NCI-H1436 (cell line): Measurements from ENCODE around the gene CYP17A1.
A peak's percentile ranks its signal among the peaks of the same experiment; 100 is the strongest.
"Not testable (repeated sequence)": the region's sequence is repeated elsewhere in the genome, so short reads cannot be mapped to it uniquely, and the experiment has no call there.

Experiments used
- DNase-seq: peaks from one replicate; lab custom pipeline; 2025; lab: John Stamatoyannopoulos, UW

Gene CYP17A1, protein sequence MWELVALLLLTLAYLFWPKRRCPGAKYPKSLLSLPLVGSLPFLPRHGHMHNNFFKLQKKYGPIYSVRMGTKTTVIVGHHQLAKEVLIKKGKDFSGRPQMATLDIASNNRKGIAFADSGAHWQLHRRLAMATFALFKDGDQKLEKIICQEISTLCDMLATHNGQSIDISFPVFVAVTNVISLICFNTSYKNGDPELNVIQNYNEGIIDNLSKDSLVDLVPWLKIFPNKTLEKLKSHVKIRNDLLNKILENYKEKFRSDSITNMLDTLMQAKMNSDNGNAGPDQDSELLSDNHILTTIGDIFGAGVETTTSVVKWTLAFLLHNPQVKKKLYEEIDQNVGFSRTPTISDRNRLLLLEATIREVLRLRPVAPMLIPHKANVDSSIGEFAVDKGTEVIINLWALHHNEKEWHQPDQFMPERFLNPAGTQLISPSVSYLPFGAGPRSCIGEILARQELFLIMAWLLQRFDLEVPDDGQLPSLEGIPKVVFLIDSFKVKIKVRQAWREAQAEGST

DNA sequence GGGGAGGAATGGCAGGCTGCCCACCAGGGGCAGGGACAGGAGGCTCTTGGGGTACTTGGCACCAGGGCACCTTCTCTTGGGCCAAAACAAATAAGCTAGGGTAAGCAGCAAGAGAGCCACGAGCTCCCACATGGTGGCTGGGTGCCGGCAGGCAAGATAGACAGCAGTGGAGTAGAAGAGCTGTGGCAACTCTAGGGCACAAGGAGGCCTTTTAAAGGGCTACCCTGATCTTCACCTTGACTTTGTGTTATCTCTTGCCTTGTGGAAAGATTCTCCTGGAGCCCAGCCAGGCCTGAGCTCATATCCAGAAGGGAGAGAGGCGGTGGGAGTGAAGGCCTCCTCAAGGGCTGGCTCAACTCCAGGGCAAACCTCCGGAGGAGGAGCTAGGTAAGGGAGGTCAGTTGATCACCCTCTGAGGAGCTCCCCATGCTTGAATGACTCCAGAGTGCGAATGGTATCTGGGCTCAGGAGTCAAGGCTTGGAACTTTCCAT is at the start of gene CYP17A1:
TSS of gene CYP17A1 (minus strand) at position 184 of the 492 bp plus-strand sequence. CDS start at position 132, 52 bp downstream.
- DNase-seq: no peak

DNA sequence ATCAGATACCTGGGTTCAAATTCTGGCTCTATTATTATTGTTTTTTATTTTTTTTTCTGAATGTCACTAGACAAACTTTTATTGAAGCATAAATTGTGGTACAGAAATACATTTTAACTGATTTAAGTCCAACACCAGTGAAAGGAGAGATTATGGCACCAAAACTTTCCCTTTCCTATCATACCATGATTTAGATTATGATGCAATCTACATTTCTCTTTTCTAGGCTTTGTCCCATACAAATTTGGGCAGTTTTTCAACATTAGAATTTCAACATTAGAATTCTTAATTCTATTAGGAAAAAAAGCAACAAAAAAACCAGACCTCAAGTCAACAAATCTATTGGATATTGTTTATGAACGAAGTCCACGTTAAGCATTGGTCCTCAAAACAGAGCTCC is 43.0 kb upstream of the CYP17A1 start:
- DNase-seq: no peak

DNA sequence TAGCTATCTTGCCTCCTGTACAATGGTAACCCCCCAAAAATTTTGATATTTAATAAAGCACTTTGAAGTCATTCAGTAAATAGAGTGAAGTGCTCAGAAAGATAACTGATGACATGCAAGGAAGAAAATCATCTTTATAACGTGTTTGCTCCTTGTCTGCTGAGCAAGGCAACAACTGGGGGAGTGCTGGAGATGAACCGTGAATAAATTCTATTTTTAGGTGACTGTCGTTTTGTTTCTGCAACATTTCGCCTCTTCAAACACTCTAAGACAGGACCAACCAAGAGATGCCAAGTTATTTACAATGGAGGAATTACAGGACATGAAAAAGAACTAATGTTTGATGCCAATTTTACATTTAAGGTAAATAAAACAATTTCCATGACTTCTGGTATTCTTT is 41.4 kb upstream of the CYP17A1 start:
- DNase-seq: no peak

DNA sequence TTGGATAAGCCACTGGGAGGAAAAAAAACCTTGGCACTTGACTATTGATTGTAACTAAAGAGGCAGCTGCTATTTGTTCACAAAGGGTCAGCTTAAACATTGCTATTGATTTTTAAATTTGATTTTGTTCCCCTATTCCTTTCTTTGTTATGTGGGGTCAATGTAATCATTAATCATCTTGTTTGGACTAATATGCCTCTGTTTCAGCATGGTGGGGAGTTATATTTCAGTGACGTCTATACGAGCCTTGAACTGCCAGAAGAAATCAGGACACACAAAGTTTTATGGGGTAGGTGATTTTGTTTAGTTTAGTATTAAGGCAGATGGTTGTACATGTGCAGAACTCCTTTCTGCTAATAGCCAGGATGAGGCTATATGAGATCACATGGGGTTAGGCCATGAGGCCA is 39.5 kb upstream of the CYP17A1 start:
- no peak for DNase-seq

DNA sequence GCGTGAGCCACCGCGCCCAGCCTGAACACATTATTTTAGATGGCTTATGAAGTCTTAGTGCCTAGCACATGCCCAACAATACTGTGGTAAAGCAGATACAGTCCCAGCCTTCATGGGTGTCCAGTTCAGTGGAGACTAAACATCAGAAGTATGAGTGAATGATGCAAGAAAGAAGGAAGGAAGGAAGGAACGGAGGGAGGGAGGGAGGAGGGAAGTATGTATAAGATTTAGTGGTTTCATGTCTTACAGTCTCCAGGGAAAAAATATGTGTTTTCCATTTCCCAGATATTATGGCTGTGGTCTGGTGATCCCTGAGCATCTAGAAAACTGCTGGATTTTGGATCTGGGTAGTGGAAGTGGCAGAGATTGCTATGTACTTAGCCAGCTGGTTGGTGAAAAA is 35.0 kb upstream of the CYP17A1 start:
- DNase-seq: no peak

DNA sequence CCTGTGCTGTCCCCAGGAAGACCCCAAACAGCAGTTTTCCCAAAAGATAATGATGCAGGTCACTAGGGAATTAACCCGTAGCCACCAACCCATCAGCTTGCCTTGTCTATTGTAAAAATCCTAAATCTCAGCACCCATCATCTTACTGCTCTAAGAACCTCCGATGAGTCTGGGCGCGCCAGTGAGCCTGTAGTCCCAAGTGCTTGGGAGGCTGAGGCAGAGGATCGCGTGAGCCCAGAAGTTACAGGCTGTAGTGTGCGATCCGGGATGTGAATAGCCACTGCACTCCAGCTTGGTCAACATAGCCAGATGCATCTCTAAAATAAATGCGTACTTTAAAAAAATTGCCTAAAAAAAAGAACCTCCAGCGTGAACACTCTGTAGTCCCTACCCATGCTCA is 33.0 kb upstream of the CYP17A1 start:
- DNase-seq: no peak

DNA sequence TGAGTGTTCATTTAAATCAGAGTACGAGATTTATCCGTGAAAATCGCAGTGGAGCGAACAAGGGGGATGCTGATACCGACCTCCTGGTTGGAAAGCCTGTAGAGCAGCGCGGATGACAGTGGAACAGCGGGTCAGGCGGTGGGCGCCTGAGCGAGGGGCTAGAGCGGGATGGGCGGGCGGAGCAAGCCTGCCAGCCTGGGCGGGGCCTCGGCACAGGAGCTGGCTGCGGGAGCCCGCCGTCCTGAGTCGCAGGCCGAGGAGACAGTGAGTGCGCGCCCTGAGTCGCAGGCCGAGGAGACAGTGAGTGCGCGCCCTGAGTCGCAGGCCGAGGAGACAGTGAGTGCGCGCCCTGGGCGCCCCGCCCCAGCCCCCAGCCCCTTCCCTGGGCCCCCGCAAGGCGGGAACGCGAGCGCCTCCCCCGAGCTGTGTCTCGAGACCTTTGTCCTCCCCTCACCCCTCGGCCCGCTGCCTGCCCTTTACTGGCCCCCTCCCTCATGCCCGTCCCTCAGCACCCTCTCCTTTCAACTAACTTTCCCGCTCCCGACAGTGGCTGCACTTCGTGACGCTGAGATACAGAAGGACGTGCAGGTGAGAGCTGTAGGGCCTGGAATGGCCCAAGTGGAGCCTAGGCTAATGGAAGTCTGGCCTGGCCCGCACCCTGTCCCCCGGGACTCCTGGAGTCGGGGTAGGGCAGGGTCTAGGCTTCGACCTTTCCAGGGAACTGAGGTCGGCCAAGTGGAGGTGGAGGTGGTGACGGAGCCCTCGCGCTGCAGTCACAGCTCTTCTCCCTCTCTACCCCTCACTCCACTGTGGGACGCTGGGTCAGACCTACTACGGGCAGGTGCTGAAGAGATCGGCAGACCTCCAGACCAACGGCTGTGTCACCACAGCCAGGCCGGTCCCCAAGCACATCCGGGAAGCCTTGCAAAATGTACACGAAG is 32.3 kb upstream of the CYP17A1 start, which contains the start of gene AS3MT:
TSS of gene AS3MT (plus strand) at position 213 of the 941 bp plus-strand sequence. CDS start at position 336, 123 bp downstream.
- DNase-seq: peak; percentile 23

DNA sequence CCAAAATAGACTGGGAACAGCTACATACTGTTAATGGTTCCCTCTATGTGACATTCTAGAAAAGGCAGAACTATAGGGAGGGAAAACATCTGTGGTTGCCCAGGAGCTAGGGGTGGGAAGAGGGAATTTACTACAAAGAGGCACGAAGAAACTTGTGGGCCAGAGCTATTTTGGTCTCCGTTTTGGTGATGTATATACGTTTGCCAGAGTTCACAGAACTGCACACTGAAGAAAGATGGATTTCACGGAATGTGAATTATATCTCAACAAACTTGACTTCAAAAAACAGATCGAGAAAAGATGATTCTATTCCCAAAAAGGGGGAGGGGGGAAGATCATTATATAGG is 31.7 kb upstream of the CYP17A1 start:
- no peak for DNase-seq

DNA sequence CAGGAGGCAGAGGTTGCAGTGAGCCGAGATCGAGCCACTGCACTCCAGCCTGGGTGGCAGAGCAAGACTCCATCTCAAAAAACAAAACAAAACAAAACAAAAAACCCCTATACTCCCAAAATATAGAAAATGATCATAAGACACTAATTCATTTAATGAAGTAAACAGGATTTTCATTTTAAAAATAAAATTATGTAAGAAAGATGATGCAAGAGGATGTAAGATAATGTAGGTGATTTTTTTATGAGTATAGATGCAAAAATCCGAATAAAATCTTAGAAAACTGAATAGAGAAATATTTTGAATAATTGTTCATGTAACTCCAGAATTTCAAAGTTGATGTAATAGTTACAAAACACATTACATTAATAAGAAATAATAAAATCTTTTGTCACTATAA is 28.4 kb upstream of the CYP17A1 start:
- DNase-seq: no peak

DNA sequence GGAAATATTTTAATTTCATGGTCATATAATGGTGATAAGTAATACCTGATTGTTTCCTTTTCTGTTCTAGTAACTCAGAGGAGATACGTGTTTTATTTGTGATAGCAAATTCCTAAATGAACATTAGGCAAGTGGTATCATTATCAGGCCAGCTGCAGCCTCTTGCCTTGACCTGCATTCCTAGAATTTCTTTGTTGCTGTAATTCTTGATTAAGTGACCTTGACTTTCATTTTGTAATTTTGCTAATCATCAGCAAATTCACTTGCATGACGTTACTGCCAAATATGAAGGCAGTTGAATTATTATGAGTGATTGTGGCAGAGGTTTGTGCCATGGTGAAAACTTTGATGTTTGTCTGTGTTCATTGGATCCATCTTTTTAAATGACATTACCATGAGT is 26.4 kb upstream of the CYP17A1 start:
- DNase-seq: no peak

DNA sequence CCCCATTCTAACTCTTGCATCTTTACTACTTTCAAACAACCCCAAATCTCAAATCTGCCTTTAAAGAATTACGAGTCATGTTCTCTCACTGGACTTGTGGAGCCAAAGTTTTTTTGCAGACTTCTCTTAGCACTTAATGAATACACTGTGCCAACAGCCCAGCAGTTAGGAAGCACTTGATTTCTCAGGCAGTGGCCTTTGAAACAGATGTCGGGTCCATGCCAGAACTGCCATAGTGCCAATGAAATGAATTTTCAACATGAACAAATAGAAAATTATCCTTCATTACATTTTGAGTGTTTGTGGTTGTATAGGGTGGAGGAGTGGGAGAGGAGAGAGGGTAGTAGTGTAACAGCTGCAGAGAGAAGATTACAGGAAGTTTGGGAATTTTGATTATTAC is 22.7 kb upstream of the CYP17A1 start:
- no peak for DNase-seq

DNA sequence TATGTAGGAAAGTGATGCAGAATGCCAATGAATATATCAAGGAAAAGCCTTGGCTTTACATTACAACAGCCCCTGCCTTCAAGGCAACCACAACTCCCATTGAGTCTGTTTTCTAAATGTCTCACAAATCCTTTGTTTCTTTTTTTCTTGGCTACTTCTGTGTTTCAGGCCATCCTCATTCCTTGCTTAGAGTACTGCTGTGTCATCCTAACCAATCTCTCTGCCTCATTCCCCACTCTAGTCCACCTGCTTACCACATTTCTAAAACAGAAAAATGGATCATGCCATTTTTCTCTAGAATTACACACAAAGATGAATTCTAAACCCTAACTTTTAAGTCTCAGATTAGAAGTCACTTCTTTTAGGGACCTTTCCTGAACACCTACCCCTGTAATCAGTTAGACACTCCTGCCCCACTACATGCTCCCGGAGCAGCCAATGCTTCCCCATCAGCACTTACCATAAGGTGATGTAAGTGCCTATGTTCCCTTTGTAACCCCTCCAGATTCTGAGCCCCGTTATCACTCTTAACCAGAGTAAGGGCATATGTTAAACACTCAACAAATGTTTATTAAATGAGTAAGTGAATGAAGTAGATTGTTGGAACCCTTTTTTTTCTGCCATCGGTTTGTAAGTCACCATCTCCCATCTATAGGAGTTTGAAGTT is 19.7 kb upstream of the CYP17A1 start:
- no peak for DNase-seq

DNA sequence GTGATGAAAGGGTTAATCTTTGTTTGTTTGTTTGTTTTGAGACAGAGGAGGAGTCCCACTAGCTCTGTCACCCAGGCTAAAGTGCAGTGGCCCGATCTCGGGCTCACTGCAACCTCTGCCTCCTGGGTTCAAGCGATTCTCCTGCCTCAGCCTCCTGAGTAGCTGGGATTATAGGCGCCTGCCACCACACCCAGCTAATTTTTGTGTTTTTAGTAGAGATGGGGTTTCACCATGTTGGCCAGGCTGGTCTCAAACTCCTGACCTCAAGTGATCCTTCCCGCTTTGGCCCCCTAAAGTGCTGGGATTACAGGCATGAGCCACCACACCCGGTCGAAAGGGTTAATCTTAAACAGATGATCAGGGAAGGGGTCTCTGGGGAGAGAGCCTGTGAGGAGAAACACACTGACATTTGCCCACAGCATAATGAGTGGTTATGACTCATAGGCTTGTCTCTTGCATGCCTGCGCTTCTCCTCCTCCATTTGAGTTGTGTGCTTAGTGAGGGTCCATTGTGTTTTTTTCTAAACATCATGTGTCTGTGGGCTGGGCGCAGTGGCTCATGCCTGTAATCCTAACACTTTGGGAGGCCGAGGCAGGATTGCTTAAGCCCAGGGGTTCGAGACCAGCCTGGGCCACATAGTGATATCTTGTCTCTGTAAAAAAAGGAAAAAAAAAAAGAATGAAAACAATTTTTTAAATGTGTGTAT is 18.7 kb upstream of the CYP17A1 start:
- peak; percentile 43 for DNase-seq

DNA sequence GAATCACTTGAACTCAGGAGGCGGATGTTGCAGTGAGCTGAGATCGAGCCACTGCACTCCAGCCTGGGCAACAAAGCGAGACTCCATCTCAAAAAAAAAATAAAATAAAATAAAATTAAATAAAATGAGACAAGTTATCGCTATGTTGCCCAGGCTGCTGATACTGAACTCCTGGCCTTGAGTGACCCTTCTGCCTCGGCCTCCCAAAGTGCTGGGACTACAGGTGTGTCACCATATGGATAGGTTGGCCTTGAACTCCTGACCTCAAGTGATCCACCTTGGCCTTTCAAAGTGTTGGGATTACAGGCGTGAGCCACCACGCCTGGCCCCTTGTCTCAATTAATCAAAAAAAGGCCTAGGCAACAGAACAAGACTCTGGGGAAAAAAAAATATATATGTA is 16.0 kb upstream of the CYP17A1 start:
- not testable (repeated sequence) for DNase-seq

DNA sequence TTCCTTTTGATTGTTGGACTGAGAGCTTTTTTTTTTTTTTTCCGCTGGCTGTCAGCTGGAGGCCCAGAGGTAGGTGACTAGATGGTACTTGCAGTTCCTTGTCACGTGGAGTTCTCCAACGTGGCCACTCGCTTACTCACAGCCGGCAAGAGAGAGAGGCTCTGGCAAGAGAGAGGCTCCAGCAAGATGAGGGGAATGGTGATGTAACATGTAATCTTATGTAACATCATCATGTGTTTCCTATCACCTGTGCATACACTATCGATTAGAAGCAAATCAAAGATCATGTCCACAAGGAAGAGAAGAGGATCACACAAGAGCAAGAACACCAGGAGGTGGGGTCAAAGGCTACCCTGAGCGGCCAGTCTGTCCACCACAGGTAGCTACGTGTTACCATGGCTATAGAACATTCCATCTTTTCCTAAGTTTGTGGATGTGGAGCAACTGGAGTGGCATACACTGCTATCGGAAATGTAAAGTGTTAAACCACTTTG is 12.9 kb upstream of the CYP17A1 start:
- no peak for DNase-seq

DNA sequence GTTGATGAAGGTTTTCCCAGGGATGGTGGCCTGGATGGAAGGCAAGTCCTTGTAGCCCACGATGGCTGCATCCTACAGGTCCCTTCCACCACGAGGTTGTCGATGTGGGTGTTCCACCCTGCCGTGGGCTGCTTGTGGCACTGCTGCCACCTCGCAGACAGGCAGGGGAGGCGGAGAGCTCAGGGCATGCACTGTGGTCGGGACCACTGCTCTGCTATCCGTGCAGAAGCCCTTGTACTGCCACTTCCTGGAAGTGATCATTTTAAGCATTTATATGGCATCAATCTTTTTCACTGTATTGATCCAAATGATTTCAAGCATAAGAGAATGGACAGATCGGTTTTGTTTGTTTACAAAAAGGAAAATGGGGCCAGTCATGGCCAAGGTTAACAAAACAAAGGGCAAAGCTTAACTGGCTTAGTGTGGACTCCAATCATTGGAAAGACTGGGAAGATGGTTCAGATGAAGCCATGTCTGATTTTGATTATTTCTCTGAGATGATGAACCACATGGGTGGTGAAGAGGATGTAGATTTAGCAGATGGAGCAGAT is 8.2 kb upstream of the CYP17A1 start:
- DNase-seq: no peak

DNA sequence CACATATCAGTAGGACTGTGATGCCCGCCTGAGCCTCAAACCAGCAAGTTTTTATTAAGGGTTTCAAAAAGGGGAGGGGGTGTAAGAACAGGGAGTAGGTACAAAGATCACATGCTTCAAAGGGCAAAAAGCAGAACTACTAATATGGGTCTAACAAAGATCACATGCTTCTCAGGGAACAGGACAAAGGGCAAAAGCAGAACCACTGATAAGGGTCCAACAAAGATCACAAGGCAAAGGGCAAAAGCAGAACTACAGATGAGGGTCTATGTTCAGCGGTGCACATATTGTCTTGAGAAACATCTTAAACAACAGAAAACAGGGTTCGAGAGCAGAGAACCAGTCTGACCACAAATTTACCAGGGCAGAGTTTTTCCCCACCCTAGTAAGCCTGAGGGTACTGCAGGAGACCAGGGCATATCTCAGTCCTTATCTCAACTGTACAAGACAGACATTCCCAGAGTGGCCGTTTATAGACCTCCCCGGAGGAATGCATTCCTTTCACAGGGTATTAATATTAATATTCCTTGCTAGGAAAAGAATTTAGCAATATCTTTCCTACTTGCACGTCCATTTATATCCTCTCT is 7.1 kb upstream of the CYP17A1 start:
- not testable (repeated sequence) for DNase-seq

DNA sequence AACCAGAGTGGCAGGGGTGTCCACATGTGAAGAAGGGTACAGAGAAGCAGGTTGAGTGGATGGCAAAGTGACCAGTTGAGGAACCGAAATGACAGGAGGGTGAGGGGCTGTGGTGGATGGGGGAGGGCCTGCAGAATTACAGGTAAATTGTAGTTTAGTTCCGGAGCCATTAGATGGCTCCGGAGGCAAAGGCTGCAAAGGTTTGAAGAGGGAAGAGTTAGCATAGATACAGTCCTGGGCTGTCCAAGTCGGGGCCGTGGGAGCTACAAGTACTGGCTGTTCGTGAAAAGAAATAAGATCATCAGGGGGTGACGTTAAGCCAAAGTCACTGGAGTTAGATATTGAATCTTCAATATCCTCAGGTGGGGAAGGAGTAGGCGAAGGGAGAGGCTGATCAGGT is 5.9 kb upstream of the CYP17A1 start:
- DNase-seq: not testable (repeated sequence)

DNA sequence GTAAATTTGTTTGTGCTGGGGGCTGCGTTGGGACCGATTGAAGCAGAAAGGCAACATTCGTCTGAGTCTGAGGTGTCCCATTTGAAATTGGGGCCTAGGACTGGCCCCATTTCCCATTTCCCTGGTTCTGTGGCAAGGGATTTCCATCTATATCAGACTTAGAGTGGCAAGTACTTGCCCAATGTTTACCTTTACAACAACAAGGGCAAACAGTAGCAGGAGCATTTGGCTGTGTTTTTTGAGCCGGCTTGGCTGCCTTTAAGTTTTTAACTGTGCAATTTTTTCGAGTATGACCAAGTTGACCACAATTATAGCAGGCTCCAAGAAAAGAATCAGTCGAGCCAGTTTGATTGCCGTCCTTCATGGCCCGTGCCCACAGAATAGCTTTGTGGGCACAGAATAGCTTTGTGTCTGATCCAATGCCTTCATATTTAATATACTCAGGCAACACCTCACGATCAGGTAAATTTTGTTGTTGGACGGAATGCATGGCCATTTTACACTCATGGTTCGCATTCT is 4.7 kb upstream of the CYP17A1 start:
- DNase-seq: no peak

DNA sequence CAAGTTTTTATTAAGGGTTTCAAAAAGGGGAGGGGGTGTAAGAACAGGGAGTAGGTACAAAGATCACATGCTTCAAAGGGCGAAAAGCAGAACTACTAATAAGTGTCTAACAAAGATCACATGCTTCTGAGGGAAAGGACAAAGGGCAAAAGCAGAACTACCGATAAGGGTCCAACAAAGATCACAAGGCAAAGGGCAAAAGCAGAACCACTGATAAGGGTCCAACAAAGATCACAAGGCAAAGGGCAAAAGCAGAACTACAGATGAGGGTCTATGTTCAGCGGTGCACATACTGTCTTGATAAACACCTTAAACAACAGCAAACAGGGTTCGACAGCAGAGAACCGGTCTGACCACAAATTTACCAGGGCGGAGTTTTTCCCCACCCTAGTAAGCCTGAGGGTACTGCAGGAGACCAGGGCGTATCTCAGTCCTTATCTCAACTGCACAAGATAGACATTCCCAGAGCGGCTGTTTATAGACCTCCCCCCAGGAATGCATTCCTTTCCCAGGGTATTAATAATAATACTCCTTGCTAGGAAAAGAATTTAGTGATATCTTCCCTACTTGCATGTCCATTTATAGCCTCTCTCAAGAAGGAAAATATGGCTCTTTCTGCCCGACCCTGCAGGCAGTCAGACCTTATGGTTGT is 1.2 kb upstream of the CYP17A1 start:
- DNase-seq: not testable (repeated sequence)
